ENCODE data around the gene LY6G6D. TPM values are rescaled to one million over a fixed set of nuclear protein-coding genes. Genes with fewer than 3 reads are reported as not detected.

Gene LY6G6D
- total and polyA plus RNA-seq, 7 experiments from 2014 or later = not detected

- no peak overlapping the region for H3K27ac ChIP-seq (ENCODE audit: low read depth, low read length)
Measured at GRCh38 chr6:31725502-31726350, 10.6 kb downstream of the LY6G6D start.

GRCh38 chr6:31727034-31727716 is 12.0 kb downstream of the LY6G6D start:
- H3K27me3 ChIP-seq (ENCODE audit: control insufficient read depth in 2 of 2, insufficient read depth in 2 of 2, low read length in 2 of 2) = no peaks in the 10 kb centered on the region
- no peak for DNase-seq
- POLR2A ChIA-PET = interaction anchor here (0.5 to 2.0 kb wide), 7 partner anchors 11 to 112 kb away, joined by 3 to 7 read pairs (median 4); partner anchors contain the start of gene LSM2
- Mint-ChIP-seq H3K27me3 (no peaks in the 10 kb centered on the region), H3K4me3 (peak overlapping the region; percentile 51 to 81 (median 65)), H3K27ac (peak overlapping the region; percentile 1 to 85 (median 63)), H3K4me1 (peaks cover 28 to 58% (median 48%) of the 10 kb centered on the region in 7 donors), H3K9me3 (no peaks in the 10 kb centered on the region), H3K36me3 (peaks cover 0 to 25% (median 5%) of the 10 kb centered on the region in 5 donors)
- no peaks in the 10 kb centered on the region for H3K9me3 ChIP-seq (ENCODE audit: control insufficient read depth in 2 of 3, low read length in 3 of 3)
- CTCF ChIA-PET = interaction anchor here (1.0 to 4.2 kb wide), 5 partner anchors 9 to 103 kb away, joined by 3 to 30 read pairs (median 13); partner anchors contain the start of genes MSH5 and VARS1
- H3K36me3 ChIP-seq (ENCODE audit: control insufficient read depth in 2 of 3, insufficient read depth in 3 of 3, low read length in 3 of 3) = peaks cover 4 to 9% (median 7%) of the 10 kb centered on the region in 3 experiments
- peaks cover 9 to 13% of the 10 kb centered on the region in 2 donors for H3K4me1 ChIP-seq (ENCODE audit: control insufficient read depth in 2 of 2, insufficient read depth in 2 of 2, low read length in 2 of 2)
- H3K4me3 ChIP-seq (ENCODE audit: low read length) = no peak overlapping the region
- ATAC-seq = peak; percentile 67
- H3K27ac ChIP-seq (ENCODE audit: low read depth, low read length) = no peak overlapping the region
- intact Hi-C loops (cut with micrococcal nuclease) = no loop called here

More at GRCh38 chr6:31725502-31726350, 10.6 kb downstream of the LY6G6D start:
- Mint-ChIP-seq H3K4me3 (peak overlapping the region in 2 of 10 donors; percentile 1 to 20), H3K9me3 (no peaks in the 10 kb centered on the region), H3K27ac (peak overlapping the region in 5 of 9 donors; percentile 7 to 25 (median 9)), H3K4me1 (peaks cover 28 to 58% (median 45%) of the 10 kb centered on the region in 7 donors), H3K27me3 (peaks cover 0 to 2% (median 0%) of the 10 kb centered on the region in 5 donors), H3K36me3 (peaks cover 0 to 19% (median 0%) of the 10 kb centered on the region in 5 donors)
- peaks cover 9 to 13% of the 10 kb centered on the region in 2 donors for H3K4me1 ChIP-seq (ENCODE audit: control insufficient read depth in 2 of 2, insufficient read depth in 2 of 2, low read length in 2 of 2)
- H3K4me3 ChIP-seq (ENCODE audit: low read length) = no peak overlapping the region
- DNase-seq (no peak), ATAC-seq (no peak)
- H3K27me3 ChIP-seq (ENCODE audit: control insufficient read depth in 2 of 2, insufficient read depth in 2 of 2, low read length in 2 of 2) = no peaks in the 10 kb centered on the region
- ChIA-PET POLR2A (interaction anchor here (0.6 to 1.3 kb wide), 3 partner anchors 10 to 144 kb away, joined by 3 read pairs; no protein-coding TSS in a partner anchor), CTCF (interaction anchor here (0.8 to 1.2 kb wide), 2 partner anchors 8 to 53 kb away, joined by 3 read pairs; no protein-coding TSS in a partner anchor)
- H3K9me3 ChIP-seq (ENCODE audit: control insufficient read depth in 2 of 3, low read length in 3 of 3) = no peaks in the 10 kb centered on the region
- intact Hi-C loops (cut with micrococcal nuclease) = no loop called here
- no peaks in the 10 kb centered on the region for H3K36me3 ChIP-seq (ENCODE audit: control insufficient read depth in 2 of 3, insufficient read depth in 3 of 3, low read length in 3 of 3)

- peaks cover 28 to 59% (median 49%) of the 10 kb centered on the region in 7 donors for H3K4me1 Mint-ChIP-seq
- H3K27ac Mint-ChIP-seq = peak overlapping the region; percentile 36 to 85 (median 63)
- Histone ChIP-seq H3K4me3 (ENCODE audit: low read length) (no peak overlapping the region), H3K36me3 (ENCODE audit: control insufficient read depth in 2 of 3, insufficient read depth in 3 of 3, low read length in 3 of 3) (peaks cover 5 to 13% (median 13%) of the 10 kb centered on the region in 3 experiments), H3K27me3 (ENCODE audit: control insufficient read depth in 2 of 2, insufficient read depth in 2 of 2, low read length in 2 of 2) (no peaks in the 10 kb centered on the region), H3K9me3 (ENCODE audit: control insufficient read depth in 2 of 3, low read length in 3 of 3) (no peaks in the 10 kb centered on the region), H3K27ac (ENCODE audit: low read depth, low read length) (peak overlapping the region; percentile 1), H3K4me1 (ENCODE audit: control insufficient read depth in 2 of 2, insufficient read depth in 2 of 2, low read length in 2 of 2) (peaks cover 9 to 13% of the 10 kb centered on the region in 2 donors)
- DNase-seq (peak in 1 of 9 donors; percentile 20), ATAC-seq (peak; percentile 10)
- ChIA-PET POLR2A (interaction anchor here (0.5 to 4.6 kb wide), 11 partner anchors 9 to 111 kb away, joined by 3 to 33 read pairs (median 4); partner anchors contain the start of genes HSPA1B and LSM2), CTCF (interaction anchor here (1.2 to 4.2 kb wide), 6 partner anchors 8 to 224 kb away, joined by 3 to 30 read pairs (median 14); partner anchors contain the start of genes MSH5 and VARS1)
- intact Hi-C loops (cut with micrococcal nuclease) = loop anchor here in 1 of 2 donors (2.0 kb wide), 2 partner anchors 89 to 231 kb away; partner anchors contain the start of genes NELFE and SKIC2
- peak overlapping the region; percentile 68 to 100 (median 94) for H3K4me3 Mint-ChIP-seq
- peaks cover 0 to 28% (median 5%) of the 10 kb centered on the region in 5 donors for H3K36me3 Mint-ChIP-seq
- H3K9me3 Mint-ChIP-seq = no peaks in the 10 kb centered on the region
- H3K27me3 Mint-ChIP-seq = no peaks in the 10 kb centered on the region
Measured at GRCh38 chr6:31727717-31728671, 12.8 kb downstream of the LY6G6D start.

GRCh38 chr6:31728767-31729514 is 13.8 kb downstream of the LY6G6D start, which contains the start of gene DDAH2:
DDAH2 (minus strand) TSS chr6:31729299; CDS start chr6:31729161, 138 bp downstream.
- peak within 1 kb of the TSS; percentile 92 for H3K4me3 ChIP-seq (ENCODE audit: low read length)
- Mint-ChIP-seq H3K4me3 (peak within 1 kb of the TSS; percentile 83 to 100 (median 97)), H3K27me3 (no peaks in the 10 kb centered on the region), H3K27ac (peak within 1 kb of the TSS; percentile 78 to 96 (median 89)), H3K36me3 (peaks cover 4 to 37% (median 8%) of the 10 kb centered on the region in 5 donors), H3K4me1 (peaks cover 21 to 60% (median 53%) of the 10 kb centered on the region in 7 donors), H3K9me3 (peaks cover 0 to 1% (median 0%) of the 10 kb centered on the region in 11 donors)
- intact Hi-C loops (cut with micrococcal nuclease) = loop anchor here (1.0 to 2.0 kb wide), 11 partner anchors 9 to 230 kb away; partner anchors contain the start of genes ABHD16A (in 1 of the 2), EHMT2 (in 1 of the 2), HSPA1B (in 1 of the 2) and LY6G5C (in 1 of the 2)
- ChIA-PET POLR2A (interaction anchor here (0.9 to 4.6 kb wide), 13 partner anchors 8 to 161 kb away, joined by 3 to 33 read pairs (median 5); partner anchors contain the start of genes HSPA1A, HSPA1B, HSPA1L and LSM2), CTCF (interaction anchor here (0.6 to 4.2 kb wide), 16 partner anchors 10 to 400 kb away, joined by 3 to 30 read pairs (median 6); partner anchors contain the start of genes ATF6B, HSPA1B, LSM2 and MSH5)
- ATAC-seq (peak; percentile 12), DNase-seq (no peak)
- peaks cover 13 to 14% of the 10 kb centered on the region in 2 donors for H3K4me1 ChIP-seq (ENCODE audit: control insufficient read depth in 2 of 2, insufficient read depth in 2 of 2, low read length in 2 of 2)
- peaks cover 5 to 21% (median 13%) of the 10 kb centered on the region in 3 experiments for H3K36me3 ChIP-seq (ENCODE audit: control insufficient read depth in 2 of 3, insufficient read depth in 3 of 3, low read length in 3 of 3)
- H3K27ac ChIP-seq (ENCODE audit: low read depth, low read length) = peak within 1 kb of the TSS; percentile 65
- no peaks in the 10 kb centered on the region for H3K27me3 ChIP-seq (ENCODE audit: control insufficient read depth in 2 of 2, insufficient read depth in 2 of 2, low read length in 2 of 2)
- no peaks in the 10 kb centered on the region for H3K9me3 ChIP-seq (ENCODE audit: control insufficient read depth in 2 of 3, low read length in 3 of 3)

Measured in naive thymus-derived CD4-positive, alpha-beta T cell (primary cell).